H9 (cell line): ENCODE results near the gene ATP1A2. TPM values are rescaled to one million over a fixed set of nuclear protein-coding genes. Genes with fewer than 3 reads are reported as not detected.

Source experiments
- DNase-seq: peaks from one replicate; pipeline ENCODE4 v3.0.0-alpha.2; 2017
- H2AFZ ChIP-seq: one replicate; pipeline ENCODE4 v1.6.1; 2013; ENCODE audit warnings: mild to moderate bottlenecking, low read length, control low read depth, moderate library complexity
- H2AK5ac ChIP-seq: 2 replicates; pipeline ENCODE4 v1.6.1; 2013; ENCODE audit warnings: low read length, control low read depth, mixed read lengths; ENCODE audit not compliant: insufficient read length
- H2BK120ac ChIP-seq: one replicate; pipeline ENCODE4 v1.6.1; 2013; ENCODE audit warnings: low read depth, mild to moderate bottlenecking, low read length, control low read depth, inconsistent platforms; ENCODE audit not compliant: poor library complexity, severe bottlenecking
- H2BK12ac ChIP-seq: 2 replicates; pipeline ENCODE4 v1.6.1; 2013; ENCODE audit warnings: low read length, control low read depth, mixed read lengths, low read depth; ENCODE audit not compliant: insufficient read length
- H2BK15ac ChIP-seq: 2 replicates; pipeline ENCODE4 v1.6.1; 2013; ENCODE audit warnings: low read depth, low read length, control low read depth
- H2BK20ac ChIP-seq: one replicate; pipeline ENCODE4 v1.6.1; 2013; ENCODE audit warnings: low read depth, mild to moderate bottlenecking, low read length, control low read depth, inconsistent platforms; ENCODE audit not compliant: poor library complexity, severe bottlenecking
- H2BK5ac ChIP-seq: 2 replicates; pipeline ENCODE4 v1.6.1; 2013; ENCODE audit warnings: low read length, control low read depth, mixed read lengths; ENCODE audit not compliant: insufficient read length
- H3K14ac ChIP-seq: 2 replicates; pipeline ENCODE4 v1.6.1; 2013; ENCODE audit warnings: low read length, control low read depth; ENCODE audit not compliant: insufficient read depth
- H3K18ac ChIP-seq: 2 replicates; pipeline ENCODE4 v1.6.1; 2013; ENCODE audit warnings: low read depth, mild to moderate bottlenecking, mixed read lengths, low read length, control low read depth; ENCODE audit not compliant: insufficient read length
- H3K23ac ChIP-seq: 2 replicates; pipeline ENCODE4 v1.6.1; 2013; ENCODE audit warnings: low read length, control low read depth, mixed read lengths, low read depth; ENCODE audit not compliant: insufficient read length
- H3K23me2 ChIP-seq: 2 replicates; pipeline ENCODE4 v1.6.1; 2013; ENCODE audit warnings: low read depth, mild to moderate bottlenecking, mixed read lengths, low read length, control low read depth; ENCODE audit not compliant: insufficient read length, poor library complexity, severe bottlenecking
- H3K27ac ChIP-seq: 2 replicates; pipeline ENCODE4 v1.5.1; 2013; ENCODE audit warnings: low read length, control low read depth, mixed read lengths, low read depth; ENCODE audit not compliant: insufficient read length
- H3K27me3 ChIP-seq: 2 replicates; pipeline ENCODE4 v1.6.1; 2013; ENCODE audit warnings: low read length, control low read depth, inconsistent platforms; ENCODE audit not compliant: insufficient read depth
- H3K4ac ChIP-seq: 2 replicates; pipeline ENCODE4 v1.6.1; 2013; ENCODE audit warnings: low read depth, mild to moderate bottlenecking, control low read depth, inconsistent platforms, low read length, moderate library complexity
- H3K4me1 ChIP-seq: 2 replicates; pipeline ENCODE4 v1.6.1; 2013; ENCODE audit warnings: low read length, control low read depth, inconsistent platforms; ENCODE audit not compliant: insufficient read depth
- H3K4me2 ChIP-seq: 2 replicates; pipeline ENCODE4 v1.6.1; 2013; ENCODE audit warnings: low read length, control low read depth, mixed read lengths; ENCODE audit not compliant: insufficient read length, insufficient read depth
- H3K56ac ChIP-seq: 2 replicates; pipeline ENCODE4 v1.6.1; 2013; ENCODE audit warnings: low read depth, mild to moderate bottlenecking, mixed read lengths, low read length, control low read depth; ENCODE audit not compliant: insufficient read length
- H3K79me1 ChIP-seq: 2 replicates; pipeline ENCODE4 v1.6.1; 2013; ENCODE audit warnings: low read depth, mild to moderate bottlenecking, moderate library complexity, low read length, control low read depth, inconsistent platforms; ENCODE audit not compliant: insufficient read depth, poor library complexity, severe bottlenecking
- H3K79me2 ChIP-seq: 2 replicates; pipeline ENCODE4 v1.6.1; 2013; ENCODE audit warnings: low read length, control low read depth, inconsistent platforms; ENCODE audit not compliant: insufficient read depth
- H3K9ac ChIP-seq: 2 replicates; pipeline ENCODE4 v1.6.1; 2013; ENCODE audit warnings: low read length, control low read depth, mixed read lengths; ENCODE audit not compliant: insufficient read length; ENCODE audit errors: extremely low read depth
- H3K9me3 ChIP-seq: one replicate; pipeline ENCODE4 v1.6.1; 2013; ENCODE audit warnings: low read depth, low read length, inconsistent platforms; ENCODE audit not compliant: control insufficient read depth
- H3T11ph ChIP-seq: one replicate; pipeline ENCODE4 v1.6.1; 2013; ENCODE audit warnings: mild to moderate bottlenecking, low read length, control low read depth, inconsistent platforms
- H4K20me1 ChIP-seq: one replicate; pipeline ENCODE4 v1.6.1; 2013; ENCODE audit not compliant: control insufficient read depth, insufficient read length, insufficient read depth
- H4K5ac ChIP-seq: 2 replicates; pipeline ENCODE4 v1.6.1; 2013; ENCODE audit warnings: low read depth, mild to moderate bottlenecking, mixed read lengths, low read length, control low read depth; ENCODE audit not compliant: insufficient read length
- H4K8ac ChIP-seq: replicated peaks from 2 replicates; pipeline ENCODE4 v1.6.1; 2013; ENCODE audit warnings: low read length, control low read depth, mixed read lengths, low read depth; ENCODE audit not compliant: insufficient read length
- H4K91ac ChIP-seq: 2 replicates; pipeline ENCODE4 v1.6.1; 2013; ENCODE audit warnings: low read depth, mild to moderate bottlenecking, moderate library complexity, mixed read lengths, low read length, control low read depth; ENCODE audit not compliant: insufficient read length
- H3K27ac Mint-ChIP-seq, 3 experiments: 2 replicates in 2 of 3; 3 replicates in 1 of 3; pipeline ENCODE4 v1.8.0; 2020 to 2021; ENCODE audit warnings: mixed read lengths in 3 of 3, mild to moderate bottlenecking in 1 of 3, moderate library complexity in 1 of 3
- H3K27me3 Mint-ChIP-seq: 2 replicates; pipeline ENCODE4 v1.8.0; 2021; ENCODE audit warnings: low read depth, mild to moderate bottlenecking, moderate library complexity, mixed read lengths
- H3K36me3 Mint-ChIP-seq, 3 experiments: 2 replicates in 2 of 3; 3 replicates in 1 of 3; pipeline ENCODE4 v1.8.0; 2020 to 2021; ENCODE audit warnings: low read depth in 3 of 3, mixed read lengths in 3 of 3; ENCODE audit not compliant: insufficient read depth in 1 of 3
- H3K4me1 Mint-ChIP-seq, 2 experiments: 2 replicates each; pipeline ENCODE4 v1.8.0; 2020; ENCODE audit warnings: mixed read lengths in 2 of 2
- H3K4me3 Mint-ChIP-seq, 2 experiments: 2 replicates in 1 of 2; 3 replicates in 1 of 2; pipeline ENCODE4 v1.8.0; 2020 to 2021; ENCODE audit warnings: mild to moderate bottlenecking in 2 of 2, mixed read lengths in 2 of 2, moderate library complexity in 1 of 2
- H3K9me3 Mint-ChIP-seq, 2 experiments: 2 replicates in 1 of 2; 3 replicates in 1 of 2; pipeline ENCODE4 v1.8.0; 2020; ENCODE audit warnings: mild to moderate bottlenecking in 2 of 2, mixed read lengths in 2 of 2, moderate library complexity in 1 of 2
- WGBS: extraction: QIAGEN DNeasy Blood & Tissue Kit; methylation state at CpG from one replicate; pipeline ENCODE4 v1.1.7; 2013; ENCODE audit warnings: missing lambda C conversion rate, low lambda C conversion rate, mixed read lengths; ENCODE audit not compliant: insufficient read length; ENCODE audit errors: extremely low coverage; 5-methylcytosine and 5-hydroxymethylcytosine counted together
- total RNA-seq: library from RNA; stranded (reverse); gene quantifications from 2 replicates; pipeline ENCODE4 v1.2.1, GENCODE V29; 2021
- TF ChIP-seq, protein P1 (sequence below): fragments of 200-600 bp; sonication (generic); conservative IDR thresholded peaks from 3 replicates; pipeline ENCODE4 v1.8.0; 2021; ENCODE audit warnings: antibody characterized with exemption, mild to moderate bottlenecking

The ATP1A2 gene
- total RNA-seq, 1 experiment from 2014 or later: 3.0 TPM

DNA sequence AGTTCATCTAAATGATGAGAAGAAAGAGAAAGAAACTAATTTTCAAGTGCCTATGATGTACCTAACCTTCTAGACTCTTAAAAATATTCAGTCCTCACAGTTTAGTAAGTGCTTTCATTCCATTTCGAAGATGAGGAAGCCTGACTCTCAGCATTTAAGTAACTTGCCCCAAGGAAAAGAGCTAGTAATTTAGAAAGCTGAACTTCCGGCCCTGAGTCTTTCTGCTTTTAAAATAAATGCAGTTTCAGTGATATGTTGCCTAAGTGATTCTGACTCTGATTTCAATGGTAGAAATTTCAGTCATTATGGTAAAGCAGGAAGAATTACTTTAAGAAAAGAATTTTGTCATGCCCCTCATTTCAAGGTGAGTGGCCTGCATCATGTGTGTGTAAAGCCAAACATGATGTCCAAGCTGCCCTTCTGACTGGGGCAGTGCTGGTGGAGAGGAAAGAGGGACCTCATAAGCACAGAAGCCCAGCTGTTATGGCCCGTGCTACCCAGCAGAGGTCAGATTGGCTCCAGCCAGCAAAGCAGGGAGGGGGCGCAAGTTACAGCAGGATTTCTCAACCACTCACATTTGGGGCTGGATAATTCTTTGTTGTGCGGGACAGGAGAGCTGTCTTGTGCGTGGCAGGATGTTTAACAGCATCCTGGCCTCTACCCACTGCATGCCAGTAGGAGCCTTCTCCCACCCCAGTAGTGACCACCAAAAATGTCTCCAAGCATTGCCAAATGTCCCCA is 46.6 kb downstream of the ATP1A2 start:
- no peak overlapping the region for H3K23ac ChIP-seq
- no peak overlapping the region for H4K91ac ChIP-seq
- H4K20me1 ChIP-seq: no peaks in the 10 kb centered on the region
- no peak overlapping the region for H3K27ac ChIP-seq
- no peaks in the 10 kb centered on the region for H3K79me2 ChIP-seq
- H3K56ac ChIP-seq: no peak overlapping the region
- H2BK5ac ChIP-seq: no peak overlapping the region
- H3K4ac ChIP-seq: no peak overlapping the region
- Mint-ChIP-seq H3K9me3 (no peaks in the 10 kb centered on the region), H3K27ac (no peak overlapping the region), H3K27me3 (peaks cover 23% of the 10 kb centered on the region), H3K4me1 (peaks cover 8 to 19% of the 10 kb centered on the region in 2 experiments), H3K36me3 (no peaks in the 10 kb centered on the region), H3K4me3 (no peak overlapping the region; a peak in 1 of 5 replicates)
- no peak overlapping the region for H2AFZ ChIP-seq
- TF ChIP-seq, protein P1, sequence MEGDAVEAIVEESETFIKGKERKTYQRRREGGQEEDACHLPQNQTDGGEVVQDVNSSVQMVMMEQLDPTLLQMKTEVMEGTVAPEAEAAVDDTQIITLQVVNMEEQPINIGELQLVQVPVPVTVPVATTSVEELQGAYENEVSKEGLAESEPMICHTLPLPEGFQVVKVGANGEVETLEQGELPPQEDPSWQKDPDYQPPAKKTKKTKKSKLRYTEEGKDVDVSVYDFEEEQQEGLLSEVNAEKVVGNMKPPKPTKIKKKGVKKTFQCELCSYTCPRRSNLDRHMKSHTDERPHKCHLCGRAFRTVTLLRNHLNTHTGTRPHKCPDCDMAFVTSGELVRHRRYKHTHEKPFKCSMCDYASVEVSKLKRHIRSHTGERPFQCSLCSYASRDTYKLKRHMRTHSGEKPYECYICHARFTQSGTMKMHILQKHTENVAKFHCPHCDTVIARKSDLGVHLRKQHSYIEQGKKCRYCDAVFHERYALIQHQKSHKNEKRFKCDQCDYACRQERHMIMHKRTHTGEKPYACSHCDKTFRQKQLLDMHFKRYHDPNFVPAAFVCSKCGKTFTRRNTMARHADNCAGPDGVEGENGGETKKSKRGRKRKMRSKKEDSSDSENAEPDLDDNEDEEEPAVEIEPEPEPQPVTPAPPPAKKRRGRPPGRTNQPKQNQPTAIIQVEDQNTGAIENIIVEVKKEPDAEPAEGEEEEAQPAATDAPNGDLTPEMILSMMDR: peak; percentile 87
- peak; percentile 85 for DNase-seq
- H2BK120ac ChIP-seq: no peak overlapping the region
- H2AK5ac ChIP-seq: no peak overlapping the region
- no peak overlapping the region for H4K8ac ChIP-seq
- no peak overlapping the region for H2BK20ac ChIP-seq
- no peaks in the 10 kb centered on the region for H3K79me1 ChIP-seq
- no peaks in the 10 kb centered on the region for H3K27me3 ChIP-seq
- peaks cover 2% of the 10 kb centered on the region; the same call in 1 of the 2 replicates for H3K4me1 ChIP-seq
- no peak overlapping the region for H3K4me2 ChIP-seq
- no peak overlapping the region for H3K14ac ChIP-seq
- no peak overlapping the region for H4K5ac ChIP-seq
- H2BK12ac ChIP-seq: no peak overlapping the region
- no peaks in the 10 kb centered on the region for H3K9me3 ChIP-seq
- no peak overlapping the region for H3K18ac ChIP-seq
- no peaks in the 10 kb centered on the region for H3K23me2 ChIP-seq
- no peak overlapping the region for H2BK15ac ChIP-seq
- WGBS: no CpG with 5 or more reads among the region's 6 CpGs
- no peak overlapping the region for H3T11ph ChIP-seq
- H3K9ac ChIP-seq: no peak overlapping the region
